Smooth muscle cell (in vitro differentiated cells): ENCODE measurements around the gene STEAP3. TPM values are rescaled to one million over a fixed set of nuclear protein-coding genes. Genes with fewer than 3 reads are reported as not detected.

Experiments used
- DNase-seq: peaks from one replicate; lab custom pipeline; 2025; ENCODE audit not compliant: unreplicated experiment; lab: John Stamatoyannopoulos, UW
- H2AFZ ChIP-seq: fragments of 200-600 bp; sonication (generic); 2 replicates; pipeline ENCODE4 v1.6.0; 2016; ENCODE audit warnings: antibody characterized with exemption, low read depth, mild to moderate bottlenecking
- H3F3A ChIP-seq: fragments of 200-600 bp; sonication (generic); 2 replicates; pipeline ENCODE4 v1.6.0; 2017; ENCODE audit warnings: antibody characterized with exemption, low read depth
- H3K27ac ChIP-seq: fragments of 200-600 bp; sonication (generic); 2 replicates; pipeline ENCODE4 v1.5.1; 2016; ENCODE audit warnings: low read depth, mild to moderate bottlenecking
- H3K27me3 ChIP-seq: fragments of 200-600 bp; sonication (generic); 2 replicates; pipeline ENCODE4 v1.6.1; 2016; ENCODE audit warnings: low read depth, mild to moderate bottlenecking
- H3K36me3 ChIP-seq: fragments of 200-600 bp; sonication (generic); 2 replicates; pipeline ENCODE4 v1.5.1; 2016; ENCODE audit warnings: low read depth
- H3K4me1 ChIP-seq: fragments of 200-600 bp; sonication (generic); 2 replicates; pipeline ENCODE4 v1.5.1; 2016; ENCODE audit warnings: low read depth
- H3K4me2 ChIP-seq: fragments of 200-600 bp; sonication (generic); 2 replicates; pipeline ENCODE4 v1.6.0; 2016; ENCODE audit warnings: mild to moderate bottlenecking
- H3K4me3 ChIP-seq: fragments of 200-600 bp; sonication (generic); 2 replicates; pipeline ENCODE4 v1.5.1; 2016; ENCODE audit warnings: mild to moderate bottlenecking
- H3K79me2 ChIP-seq: fragments of 200-600 bp; sonication (generic); 2 replicates; pipeline ENCODE4 v1.6.0; 2016; ENCODE audit warnings: low read depth, mild to moderate bottlenecking
- H3K9ac ChIP-seq: fragments of 200-600 bp; sonication (generic); 2 replicates; pipeline ENCODE4 v1.6.0; 2016; ENCODE audit warnings: low read depth
- H3K9me3 ChIP-seq: fragments of 200-600 bp; sonication (generic); replicated peaks from 2 replicates; pipeline ENCODE4 v1.5.1; 2016; ENCODE audit warnings: low read depth
- H4K20me1 ChIP-seq: fragments of 200-600 bp; sonication (generic); 2 replicates; pipeline ENCODE4 v1.6.0; 2016; ENCODE audit warnings: low read depth
- CTCF ChIP-seq: fragments of 200-600 bp; sonication (generic); IDR thresholded peaks from 2 replicates; pipeline ENCODE4 v1.5.1; 2017; ENCODE audit warnings: borderline replicate concordance, mild to moderate bottlenecking, antibody characterized with exemption; ENCODE audit not compliant: insufficient read depth, poor library complexity, severe bottlenecking
- WGBS: methylation state at CpG from one replicate; pipeline ENCODE4 v1.1.7; 2016; ENCODE audit warnings: low lambda C conversion rate; 5-methylcytosine and 5-hydroxymethylcytosine counted together
- polyA plus RNA-seq: library from polyadenylated mRNA; unstranded; fragments of >200 nt; fragmentation: Nextera tagmentation; extraction: Ambion mirVana; gene quantifications from 2 replicates; pipeline ENCODE4 v1.2.1, GENCODE V29; 2016
- total RNA-seq: library from RNA; depleted of rRNA; stranded (reverse); fragments of >200 nt; gene quantifications from 2 replicates; pipeline ENCODE4 v1.2.3, GENCODE V29; 2014

STEAP3 gene
- total and polyA plus RNA-seq, 2 experiments from 2014 or later, result 0.87 to 2.9 TPM

- no peaks in the 10 kb centered on the region for H3K4me1 ChIP-seq
- no peaks in the 10 kb centered on the region for H3K79me2 ChIP-seq
- 75% methylated on average over 5 of the region's 5 CpGs for WGBS
- H3K9me3 ChIP-seq, result no peaks in the 10 kb centered on the region
- no peak overlapping the region for H3K27ac ChIP-seq
- H3K36me3 ChIP-seq, result no peaks in the 10 kb centered on the region
- H3F3A ChIP-seq, result no peaks in the 10 kb centered on the region
- H3K4me3 ChIP-seq, result no peak overlapping the region
- DNase-seq, result no peak
- no peaks in the 10 kb centered on the region for H3K27me3 ChIP-seq
- H2AFZ ChIP-seq, result no peak overlapping the region
- H3K4me2 ChIP-seq, result no peak overlapping the region
- no peaks in the 10 kb centered on the region for H4K20me1 ChIP-seq
- TF ChIP-seq CTCF, result no peak
- no peak overlapping the region for H3K9ac ChIP-seq
Observed at GRCh38 chr2:119263656-119264055, 40.0 kb downstream of the STEAP3 start.

- TF ChIP-seq CTCF, result peak; percentile 81
- Histone ChIP-seq H3F3A (no peaks in the 10 kb centered on the region), H3K4me2 (no peak overlapping the region), H2AFZ (no peak overlapping the region), H3K9ac (no peak overlapping the region), H3K4me3 (no peak overlapping the region), H3K27me3 (no peaks in the 10 kb centered on the region), H3K9me3 (no peaks in the 10 kb centered on the region), H4K20me1 (no peaks in the 10 kb centered on the region), H3K79me2 (no peaks in the 10 kb centered on the region), H3K36me3 (no peaks in the 10 kb centered on the region), H3K27ac (no peak overlapping the region), H3K4me1 (no peaks in the 10 kb centered on the region)
- DNase-seq, result no peak
- WGBS, result 47% methylated on average over 13 of the region's 13 CpGs
Observed at GRCh38 chr2:119264781-119265692, 41.4 kb downstream of the STEAP3 start.

- H3K36me3 ChIP-seq, result no peaks in the 10 kb centered on the region
- no peaks in the 10 kb centered on the region for H3K4me1 ChIP-seq
- 81% methylated on average over 6 of the region's 6 CpGs for WGBS
- H3K9ac ChIP-seq, result no peak overlapping the region
- no peak overlapping the region for H2AFZ ChIP-seq
- no peak overlapping the region for H3K4me2 ChIP-seq
- no peaks in the 10 kb centered on the region for H3K9me3 ChIP-seq
- TF ChIP-seq CTCF, result no peak
- H3K79me2 ChIP-seq, result no peaks in the 10 kb centered on the region
- no peak overlapping the region for H3K4me3 ChIP-seq
- no peak for DNase-seq
- no peaks in the 10 kb centered on the region for H3F3A ChIP-seq
- no peak overlapping the region for H3K27ac ChIP-seq
- H4K20me1 ChIP-seq, result no peaks in the 10 kb centered on the region
- peaks cover 5% of the 10 kb centered on the region for H3K27me3 ChIP-seq
Observed at GRCh38 chr2:119265693-119266066, 42.0 kb downstream of the STEAP3 start.
